Measurements from ENCODE around the gene KRTAP19-8.

KRTAP19-8 gene

DNA sequence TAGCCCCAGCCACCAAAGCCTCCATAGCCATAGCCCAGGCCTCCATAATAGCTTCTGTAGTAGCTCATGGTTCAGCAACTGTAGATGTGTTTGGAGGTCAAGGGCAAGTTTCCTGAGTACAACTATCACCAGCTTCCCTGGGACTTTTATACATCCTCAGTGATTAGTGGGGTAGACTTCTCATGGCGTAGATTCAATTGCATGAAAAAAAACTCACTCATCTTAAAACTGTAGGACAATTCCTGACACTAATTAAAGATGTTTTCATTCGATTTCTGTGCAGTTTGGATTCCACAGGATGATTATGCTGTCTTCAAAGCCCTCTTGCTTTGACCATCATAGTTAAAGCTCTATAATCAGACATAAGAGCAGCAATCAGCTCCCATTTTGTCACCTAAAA is at the start of gene KRTAP19-8:
TSS of gene KRTAP19-8 (minus strand) at position 101 of the 400 bp plus-strand sequence. CDS start at position 68, 33 bp downstream.
- DNase-seq, result no peak

- DNase-seq, result peak; percentile 46
These were observed 49.6 kb upstream of the KRTAP19-8 start for GRCh38 chr21:31087639-31088473.

- no peak for DNase-seq
These were observed 46.4 kb upstream of the KRTAP19-8 start for GRCh38 chr21:31084689-31085088.

DNA sequence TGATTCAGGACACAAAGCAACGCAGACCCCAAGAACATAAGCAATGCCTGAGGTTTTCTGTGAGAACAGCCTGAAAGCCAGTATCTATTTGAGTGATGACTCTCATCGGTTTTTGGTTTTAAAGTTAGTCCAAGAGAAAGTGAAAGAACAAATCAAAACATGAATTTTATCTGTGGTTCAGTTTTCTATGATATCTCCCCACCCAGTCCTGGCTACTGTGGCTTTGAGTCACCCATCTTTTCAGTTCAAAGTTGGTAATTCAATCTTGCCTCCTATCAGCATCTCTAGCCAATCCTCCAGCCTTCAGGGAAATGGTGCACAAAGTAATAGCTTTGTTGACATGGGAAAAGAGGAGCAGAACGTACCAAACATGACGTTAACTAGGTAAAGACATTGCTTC is 40.5 kb upstream of the KRTAP19-8 start:
- no peak for DNase-seq

- DNase-seq, result no peak
These were observed 39.9 kb upstream of the KRTAP19-8 start for GRCh38 chr21:31078216-31078615.

DNA sequence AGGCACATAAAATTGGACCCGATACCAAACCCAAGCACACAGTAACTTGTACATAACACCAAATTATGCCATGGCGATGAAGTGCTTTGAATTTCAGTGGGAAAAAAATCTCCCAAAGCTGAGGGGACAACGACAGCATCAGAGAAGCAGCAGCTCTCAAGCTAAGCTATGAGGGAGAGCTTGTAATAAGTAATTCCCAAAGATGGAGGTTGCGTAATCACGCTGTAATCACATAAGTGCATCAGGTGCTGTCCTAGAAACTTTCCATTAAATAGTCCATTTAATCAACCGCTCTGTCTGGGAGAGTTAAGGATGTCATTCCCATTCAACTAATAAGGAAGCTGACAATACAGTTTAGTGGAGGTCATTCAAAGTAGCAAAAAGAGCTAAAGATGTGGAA is 37.6 kb upstream of the KRTAP19-8 start:
- DNase-seq, result no peak

GRCh38 chr21:31072533-31072932 is 34.3 kb upstream of the KRTAP19-8 start:
- DNase-seq, result no peak

- no peak for DNase-seq
These were observed 26.5 kb upstream of the KRTAP19-8 start for GRCh38 chr21:31064803-31065202.

DNA sequence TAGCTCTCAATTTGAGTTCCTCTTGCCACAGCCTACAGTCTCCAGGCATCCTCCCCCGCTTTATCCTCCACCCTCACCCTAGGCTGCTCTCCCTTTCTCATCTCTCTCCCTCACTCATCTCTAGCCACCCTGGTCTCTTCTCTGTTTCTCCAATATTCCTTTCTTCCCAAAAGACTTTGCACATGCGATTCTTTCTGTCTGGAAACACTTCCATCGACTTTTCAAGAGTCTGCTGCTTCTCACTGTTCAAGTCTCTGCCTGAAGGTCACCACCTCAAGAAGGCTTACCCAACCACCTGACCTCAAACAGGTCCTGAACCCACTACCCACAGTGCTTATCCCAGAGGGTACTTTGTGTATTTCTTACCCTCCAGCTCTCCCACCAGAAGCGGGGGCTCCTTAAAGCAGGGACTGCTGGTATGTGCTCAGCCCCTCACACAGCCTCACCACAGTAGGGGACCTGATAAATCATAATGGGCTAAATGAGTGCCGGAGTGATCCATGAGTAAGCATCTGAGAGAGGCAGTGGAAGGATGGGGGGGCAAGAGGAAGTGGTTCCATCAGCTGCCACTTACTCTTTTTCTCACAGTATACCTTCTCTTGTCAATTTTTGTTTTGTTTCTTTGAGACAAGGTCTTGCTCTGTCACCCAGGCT is 14.3 kb upstream of the KRTAP19-8 start:
- DNase-seq, result no peak

DNA sequence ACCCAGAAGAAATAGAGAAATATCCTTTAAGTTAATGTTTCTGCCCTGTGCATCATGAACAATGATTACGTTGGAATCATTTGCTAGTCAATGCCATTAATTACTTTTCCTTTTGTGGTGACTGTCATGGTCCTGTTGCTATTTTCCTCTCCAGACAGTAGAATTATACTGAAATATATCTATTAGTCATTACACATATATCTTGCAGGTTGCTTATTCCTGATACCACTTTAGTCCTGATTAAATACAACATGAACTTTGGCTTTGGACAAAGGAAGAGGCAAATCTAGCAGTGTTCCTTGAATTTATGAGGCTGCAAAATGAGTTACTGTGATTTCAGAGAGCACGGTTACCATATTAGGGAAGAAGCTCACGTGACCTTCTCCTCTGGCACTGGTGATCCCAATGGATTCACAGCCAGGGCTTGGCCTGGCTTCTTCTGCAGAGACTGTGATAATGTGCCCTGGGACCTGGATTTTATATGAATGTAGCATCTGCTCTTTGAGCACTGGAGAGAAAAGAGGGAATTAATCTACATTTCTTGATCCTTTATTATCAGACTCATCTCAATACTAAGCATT is 12.4 kb upstream of the KRTAP19-8 start:
- DNase-seq, result no peak

- DNase-seq, result no peak
These were observed 7.6 kb upstream of the KRTAP19-8 start for GRCh38 chr21:31045841-31046240.

- DNase-seq, result no peak
These were observed 5.2 kb upstream of the KRTAP19-8 start for GRCh38 chr21:31043471-31043870.

DNA sequence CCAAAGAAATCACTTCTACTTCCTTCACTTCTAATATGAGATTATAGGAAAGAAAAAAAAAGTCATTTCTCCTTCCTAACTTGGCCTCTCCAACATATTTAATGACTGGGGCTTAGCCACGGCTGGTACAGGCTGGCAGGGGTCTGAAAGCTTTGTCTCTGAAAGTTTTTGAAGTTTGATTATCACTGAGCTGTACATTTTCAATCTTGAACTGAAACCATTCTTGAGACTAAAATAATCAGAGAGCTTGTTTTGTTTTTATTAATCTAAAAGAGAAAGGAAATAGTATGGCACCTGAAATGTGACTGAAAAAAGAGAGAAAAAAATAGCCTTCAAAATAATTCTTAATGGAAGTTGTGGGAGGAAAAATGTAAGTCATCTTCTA is 3.8 kb upstream of the KRTAP19-8 start:
- DNase-seq, result no peak

GRCh38 chr21:31041295-31042079 is 3.2 kb upstream of the KRTAP19-8 start:
- DNase-seq, result no peak

- DNase-seq, result no peak
These were observed 3.9 kb downstream of the KRTAP19-8 start for GRCh38 chr21:31034378-31034777.

- DNase-seq, result no peak
These were observed 7.7 kb downstream of the KRTAP19-8 start for GRCh38 chr21:31030367-31031106.

- no peak for DNase-seq
These were observed 14.6 kb downstream of the KRTAP19-8 start for GRCh38 chr21:31023680-31024079.

DNA sequence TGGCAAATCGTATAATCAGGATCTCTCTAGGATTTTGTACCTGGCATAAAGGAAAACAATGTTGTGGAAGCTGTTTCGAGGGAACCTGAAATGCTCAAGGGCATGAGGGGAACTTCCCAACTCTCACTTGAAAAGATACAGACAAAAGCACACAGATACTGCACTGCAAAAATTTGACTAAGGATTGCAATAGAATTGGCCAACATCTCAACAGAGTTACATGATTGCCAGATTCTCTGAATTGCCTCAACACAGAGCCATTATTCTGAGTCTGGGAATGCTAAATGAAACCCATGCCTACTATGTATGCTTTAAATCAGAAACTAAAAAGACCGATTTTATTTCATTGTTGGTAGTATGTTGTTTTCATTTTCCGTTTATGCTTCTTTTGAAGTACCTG is 16.0 kb downstream of the KRTAP19-8 start:
- no peak for DNase-seq

DNA sequence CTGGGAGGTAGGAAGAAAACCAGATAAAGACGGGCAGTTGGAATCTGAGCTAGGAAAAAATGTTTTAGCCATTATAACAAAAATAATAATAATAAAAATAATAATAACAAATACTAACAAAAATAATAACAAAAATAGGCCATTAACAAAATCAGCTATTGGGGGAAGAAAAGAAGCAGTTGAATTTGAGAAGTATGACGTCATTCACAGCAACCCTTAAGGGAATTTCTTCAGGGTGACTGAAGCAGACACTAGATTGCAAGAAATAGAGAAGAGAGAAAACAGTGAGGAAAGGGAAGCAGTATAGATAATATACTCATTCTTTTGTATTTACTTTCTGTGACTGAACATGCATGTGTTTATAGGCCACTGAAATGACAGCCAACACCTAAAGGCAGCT is 20.0 kb downstream of the KRTAP19-8 start:
- no peak for DNase-seq

DNA sequence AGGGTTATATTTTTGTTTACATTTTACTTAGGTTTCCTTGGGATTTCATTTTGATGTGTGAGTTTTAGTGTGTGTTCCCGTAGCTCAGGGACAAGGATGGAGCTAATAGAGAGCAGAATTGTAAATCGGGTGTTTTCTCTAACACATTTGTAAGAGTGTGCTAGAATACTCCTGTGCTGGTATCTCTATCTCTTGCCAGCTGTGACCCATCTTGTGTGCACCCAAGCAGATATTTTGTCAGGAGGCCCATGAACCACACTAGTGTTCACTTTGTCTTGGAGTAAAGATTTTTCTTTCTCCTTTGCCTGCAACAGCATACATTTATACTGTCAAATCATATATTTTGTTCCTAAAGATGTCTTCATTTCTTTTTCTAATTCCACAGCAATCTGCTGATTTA is 23.4 kb downstream of the KRTAP19-8 start:
- DNase-seq, result no peak

DNA sequence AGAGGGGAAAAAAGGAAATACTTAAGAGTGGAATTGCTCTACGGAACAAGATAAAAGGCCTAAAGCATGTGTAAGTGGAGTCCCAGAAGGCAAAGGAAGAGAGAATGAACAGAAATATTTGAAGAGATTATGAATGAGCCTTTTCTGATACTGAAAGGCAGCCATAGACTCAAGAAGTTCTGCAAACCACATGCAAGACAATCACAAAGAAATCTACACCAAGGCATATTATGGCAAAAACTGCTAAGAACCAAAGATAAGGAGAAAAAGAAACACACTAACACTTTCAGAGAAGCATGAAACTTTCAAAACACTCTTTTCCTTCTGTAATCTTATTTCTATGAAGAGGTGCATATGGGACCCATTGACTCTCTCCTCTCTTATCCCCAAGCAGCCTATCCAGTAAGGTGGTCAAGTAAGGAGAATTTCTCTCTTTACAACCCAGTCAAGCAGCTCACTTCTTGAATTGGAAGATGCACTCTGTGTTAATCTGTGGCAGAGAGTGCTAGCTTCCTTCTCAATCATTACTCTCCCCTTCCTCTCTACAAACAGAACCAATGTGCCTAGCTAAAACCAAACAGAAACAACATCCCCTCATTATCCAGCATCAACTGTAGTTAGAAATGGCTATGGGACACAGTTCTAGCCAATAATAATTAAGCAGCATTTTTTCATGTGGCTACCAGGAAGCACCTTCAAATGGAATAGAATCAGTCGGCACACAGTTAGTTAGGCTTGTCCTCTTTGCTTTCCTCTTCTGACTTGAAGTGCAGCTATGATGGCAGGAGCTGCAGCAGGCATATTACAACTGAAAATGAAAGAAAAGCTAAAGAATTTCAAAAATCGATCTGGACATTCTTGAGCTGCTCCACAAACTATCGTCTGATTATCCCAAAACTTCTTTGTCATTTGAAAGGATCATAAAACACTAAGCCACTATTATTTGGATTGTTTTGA is 25.9 kb downstream of the KRTAP19-8 start:
- no peak for DNase-seq

Measured in NCI-H345 (cell line).